Ectodermal cell (in vitro differentiated cells): Measurements from ENCODE around the gene RINT1.

Source experiments
- H3K27ac ChIP-seq: 2 replicates; pipeline ENCODE4 v1.7.0; 2013; ENCODE audit warnings: mild to moderate bottlenecking, low read depth, low read length; ENCODE audit not compliant: insufficient read depth, poor library complexity, severe bottlenecking
- H3K27me3 ChIP-seq: 2 replicates; pipeline ENCODE4 v1.7.0; 2013; ENCODE audit warnings: mild to moderate bottlenecking, low read length; ENCODE audit not compliant: insufficient read depth, control insufficient read depth, poor library complexity, severe bottlenecking
- H3K36me3 ChIP-seq: one replicate; pipeline ENCODE4 v1.7.0; 2013; ENCODE audit warnings: low read length; ENCODE audit not compliant: control insufficient read depth, insufficient read depth
- H3K4me1 ChIP-seq: one replicate; pipeline ENCODE4 v1.7.0; 2013; ENCODE audit warnings: low read length; ENCODE audit not compliant: control insufficient read depth, insufficient read depth
- H3K4me3 ChIP-seq: 2 replicates; pipeline ENCODE4 v1.7.0; 2013; ENCODE audit warnings: low read depth, low read length, control low read depth; ENCODE audit not compliant: insufficient read depth
- H3K9me3 ChIP-seq: 2 replicates; pipeline ENCODE4 v1.7.0; 2013; ENCODE audit warnings: mild to moderate bottlenecking, low read length, moderate library complexity; ENCODE audit not compliant: control insufficient read depth
- WGBS, 2 experiments: methylation state at CpG; one replicate each; pipeline ENCODE4 v1.1.7; 2013; ENCODE audit warnings: missing lambda C conversion rate in 2 of 2; 5-methylcytosine and 5-hydroxymethylcytosine counted together

RINT1 gene

DNA sequence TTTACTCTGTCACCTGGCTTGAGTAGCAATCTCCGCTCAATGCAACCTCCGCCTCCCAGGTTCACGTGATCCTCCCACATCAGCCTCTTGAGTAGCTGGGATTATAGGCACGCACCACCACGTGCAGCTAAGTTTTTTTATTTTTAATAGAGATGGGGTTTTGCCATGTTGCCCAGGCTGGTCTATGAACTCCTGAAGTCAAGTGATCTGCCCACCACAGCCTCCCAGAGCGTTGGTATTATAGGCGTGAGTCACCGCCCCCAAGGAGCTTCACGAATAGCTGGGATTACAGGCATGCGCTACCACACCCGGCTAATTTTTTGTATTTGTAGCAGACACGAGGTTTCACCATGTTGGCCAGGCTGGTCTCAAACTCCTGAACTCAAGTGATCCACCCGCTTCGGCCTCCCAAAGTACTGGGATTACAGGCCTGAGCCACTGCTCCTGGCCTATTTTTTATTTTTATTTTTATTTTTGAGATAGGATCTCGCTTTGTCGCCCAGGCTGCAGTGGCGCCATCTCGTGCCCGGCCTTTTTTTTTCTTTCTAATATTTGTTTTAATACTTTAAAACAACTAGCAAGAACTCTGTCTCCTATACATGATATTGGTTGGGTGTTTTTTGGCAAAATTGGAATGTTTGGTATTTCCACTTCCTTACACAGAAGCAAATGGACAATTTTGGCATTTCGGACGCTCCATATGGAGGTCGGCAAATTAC, 48.2 kb downstream of the RINT1 start:
- H3K4me3 ChIP-seq: no peak overlapping the region
- WGBS, 2 experiments: 83 to 85% methylated on average over 17 to 22 of the region's 22 CpGs
- no peaks in the 10 kb centered on the region for H3K36me3 ChIP-seq

DNA sequence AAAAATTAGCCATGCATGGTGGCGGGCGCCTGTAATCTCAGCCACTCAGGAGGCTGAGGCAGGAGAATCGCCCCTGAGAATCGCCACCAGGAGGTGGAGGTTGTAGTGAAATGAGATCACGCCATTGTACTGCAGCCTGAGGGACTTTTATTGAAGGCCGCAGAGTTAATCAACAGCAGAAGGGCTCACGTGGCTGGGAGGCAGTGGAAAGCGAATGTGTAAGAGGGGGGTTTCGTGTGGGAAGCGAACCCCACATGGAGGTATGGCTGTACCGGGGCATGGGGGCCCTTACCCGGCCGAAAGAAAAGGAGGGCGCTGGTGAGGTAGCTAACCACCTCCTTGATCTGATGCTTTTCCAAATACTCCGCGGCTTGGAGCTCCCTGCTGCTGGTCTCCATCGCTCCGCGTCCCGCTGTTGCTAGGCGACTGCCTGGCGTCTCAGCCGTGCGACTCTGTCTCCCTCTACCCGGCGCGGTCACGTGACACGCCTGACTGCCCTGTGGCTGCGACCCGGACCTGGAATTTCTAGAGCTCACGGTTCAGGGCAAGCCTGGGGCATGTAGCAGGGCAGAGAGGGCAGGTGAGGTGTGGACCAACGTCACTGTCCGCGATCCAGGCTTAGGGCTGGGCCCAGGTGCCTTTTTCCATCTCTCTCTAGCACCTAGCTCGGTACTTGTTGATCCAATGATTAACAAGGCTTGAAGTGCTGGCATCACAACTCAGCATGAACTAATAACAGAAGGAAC, 49.2 kb downstream of the RINT1 start, which contains the start of gene EFCAB10:
EFCAB10 (minus strand) TSS at position 428 of the 746 bp plus-strand sequence; CDS start at position 398, 30 bp downstream.
- Histone ChIP-seq H3K27ac (no peak within 1 kb of the TSS), H3K9me3 (no peaks in the 10 kb centered on the region), H3K4me1 (no peaks in the 10 kb centered on the region), H3K4me3 (peak within 1 kb of the TSS; percentile 33), H3K27me3 (no peaks in the 10 kb centered on the region), H3K36me3 (no peaks in the 10 kb centered on the region)
- WGBS, 2 experiments: 15 to 17% methylated on average over 36 of the region's 36 CpGs

More for the DNA sequence above, 48.2 kb downstream of the RINT1 start:
- Histone ChIP-seq H3K27ac (no peak overlapping the region), H3K4me1 (no peaks in the 10 kb centered on the region), H3K9me3 (no peaks in the 10 kb centered on the region), H3K27me3 (no peaks in the 10 kb centered on the region)

DNA sequence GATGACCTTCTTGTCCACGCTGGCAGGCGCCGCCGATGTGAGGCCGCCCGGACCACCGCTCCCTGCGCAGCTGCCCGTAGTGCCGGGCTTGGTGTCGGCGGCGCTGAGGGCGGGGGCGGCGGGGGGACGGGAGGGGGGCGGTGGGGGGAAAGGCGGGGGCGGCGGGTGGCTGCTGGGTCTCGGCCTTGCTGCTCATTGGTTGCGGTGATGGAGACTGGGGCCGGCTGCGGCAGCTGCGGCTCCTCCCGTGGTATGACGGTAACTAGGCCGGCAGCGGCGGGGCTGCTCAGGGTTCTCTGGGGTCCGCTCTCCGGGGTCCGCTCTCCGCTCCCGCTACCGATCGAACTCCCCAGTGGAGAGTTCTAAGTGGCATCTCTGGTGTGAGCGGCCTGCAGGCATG, 51.1 kb downstream of the RINT1 start:
- Histone ChIP-seq H3K27me3 (no peaks in the 10 kb centered on the region), H3K4me3 (no peak overlapping the region), H3K27ac (no peak overlapping the region), H3K9me3 (no peaks in the 10 kb centered on the region), H3K36me3 (no peaks in the 10 kb centered on the region), H3K4me1 (no peaks in the 10 kb centered on the region)
- 90 to 91% methylated on average over 39 of the region's 39 CpGs for WGBS, 2 experiments

DNA sequence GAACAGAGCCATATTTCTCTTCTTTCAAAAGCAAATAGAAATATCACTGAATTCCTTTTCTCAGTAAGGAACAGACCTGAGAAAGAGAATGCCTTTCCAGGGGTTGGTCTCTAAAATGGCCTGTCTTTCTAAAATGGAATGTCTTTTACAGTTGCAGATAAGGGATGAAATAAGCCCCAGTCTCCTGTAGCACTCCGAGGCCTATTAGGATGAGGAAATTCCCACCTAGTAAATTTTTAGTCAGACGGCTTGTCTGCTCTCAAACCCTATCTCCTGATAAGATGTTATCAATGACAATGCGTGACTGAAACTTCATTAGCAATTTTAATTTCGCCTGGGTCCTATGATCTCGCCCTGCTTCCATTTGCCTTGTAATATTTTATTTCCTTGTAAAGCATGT, 52.2 kb downstream of the RINT1 start:
- Histone ChIP-seq H3K36me3 (no peaks in the 10 kb centered on the region), H3K9me3 (no peaks in the 10 kb centered on the region), H3K4me1 (no peaks in the 10 kb centered on the region), H3K27me3 (no peaks in the 10 kb centered on the region), H3K27ac (no peak overlapping the region), H3K4me3 (no peak overlapping the region)
- WGBS, 2 experiments: 93 to 94% methylated on average over 5 of the region's 5 CpGs

DNA sequence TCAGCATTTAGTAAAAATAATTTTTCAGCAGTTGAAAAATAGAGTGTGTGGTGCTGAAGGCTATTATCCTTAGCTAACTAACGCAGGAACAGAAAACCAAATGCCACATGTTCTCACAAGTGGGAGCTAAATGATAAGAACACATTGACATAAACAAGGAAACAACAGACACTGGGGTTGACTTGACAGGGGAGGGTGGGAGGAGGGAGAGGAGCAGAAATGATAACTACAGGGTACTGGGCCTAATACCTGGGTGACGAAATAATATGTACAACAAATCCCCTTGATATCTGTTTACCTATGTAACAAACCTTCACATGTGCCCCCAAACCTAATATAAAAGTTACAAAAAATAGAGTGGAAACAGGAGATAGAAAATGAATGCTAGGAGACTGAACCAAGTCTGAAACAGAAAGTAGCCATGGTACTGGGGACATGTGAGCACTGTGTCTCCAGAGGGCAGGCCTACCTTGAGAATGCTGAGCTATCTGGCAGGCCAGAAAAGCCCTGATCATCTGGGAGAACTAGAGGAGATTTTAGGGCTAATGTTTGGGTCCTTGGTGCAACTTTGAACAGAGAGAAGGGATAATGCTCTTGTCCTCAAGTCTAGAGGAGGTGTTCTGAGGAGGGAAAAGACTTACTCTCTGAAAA, 54.0 kb downstream of the RINT1 start:
- Histone ChIP-seq H3K9me3 (no peaks in the 10 kb centered on the region), H3K36me3 (no peaks in the 10 kb centered on the region), H3K4me3 (no peak overlapping the region), H3K27ac (no peak overlapping the region), H3K27me3 (no peaks in the 10 kb centered on the region), H3K4me1 (no peaks in the 10 kb centered on the region)
- 100% methylated on average over 1 of the region's 2 CpGs; no CpG with 5 or more reads in 1 of the 2 experiments for WGBS, 2 experiments

DNA sequence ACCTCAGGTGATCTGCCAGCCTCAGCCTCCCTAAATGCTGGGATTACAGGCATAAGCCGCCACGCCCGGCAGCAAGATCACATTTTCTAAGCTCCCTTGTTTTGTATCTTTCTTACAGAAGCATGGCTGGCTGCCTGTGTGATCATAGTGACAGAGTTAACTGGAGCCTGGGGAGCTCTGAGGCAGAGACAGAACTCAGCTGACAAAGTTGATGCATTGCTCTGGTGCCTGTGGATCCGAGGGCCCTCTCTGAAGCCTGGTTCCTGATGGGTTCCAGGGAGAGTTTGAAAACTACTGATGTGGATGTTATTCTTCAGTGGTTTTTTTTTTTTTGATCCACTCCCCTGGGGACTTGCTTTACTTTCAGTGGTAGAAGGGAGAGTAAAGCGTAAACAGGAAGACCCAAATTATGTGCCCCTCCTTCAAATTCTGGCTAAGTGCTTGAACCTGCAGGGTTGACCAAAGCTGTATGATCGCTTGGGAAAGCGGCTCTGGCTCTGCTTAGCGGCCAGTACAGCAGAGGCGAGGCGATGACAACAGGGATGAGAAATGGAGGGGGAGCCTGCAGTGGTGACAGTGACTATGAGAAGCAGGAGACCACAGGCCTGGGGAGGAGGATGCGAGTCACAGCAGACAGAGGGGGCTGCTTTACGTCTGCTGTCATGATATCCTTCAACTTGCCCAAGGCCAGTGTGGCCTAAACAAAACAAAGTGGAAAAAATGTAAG, 56.1 kb downstream of the RINT1 start:
- Histone ChIP-seq H3K27ac (no peak overlapping the region), H3K4me3 (no peak overlapping the region), H3K27me3 (no peaks in the 10 kb centered on the region), H3K9me3 (no peaks in the 10 kb centered on the region), H3K36me3 (no peaks in the 10 kb centered on the region), H3K4me1 (no peaks in the 10 kb centered on the region)
- 82 to 84% methylated on average over 12 of the region's 12 CpGs for WGBS, 2 experiments

- H3K27me3 ChIP-seq: no peaks in the 10 kb centered on the region
- no peaks in the 10 kb centered on the region for H3K36me3 ChIP-seq
- H3K27ac ChIP-seq: no peak overlapping the region
- H3K9me3 ChIP-seq: no peaks in the 10 kb centered on the region
- H3K4me3 ChIP-seq: no peak overlapping the region
- WGBS, 2 experiments: 53% methylated on average over 6 of the region's 6 CpGs
- H3K4me1 ChIP-seq: no peaks in the 10 kb centered on the region
Measured at GRCh38 chr7:105589356-105590077, 57.5 kb downstream of the RINT1 start.

DNA sequence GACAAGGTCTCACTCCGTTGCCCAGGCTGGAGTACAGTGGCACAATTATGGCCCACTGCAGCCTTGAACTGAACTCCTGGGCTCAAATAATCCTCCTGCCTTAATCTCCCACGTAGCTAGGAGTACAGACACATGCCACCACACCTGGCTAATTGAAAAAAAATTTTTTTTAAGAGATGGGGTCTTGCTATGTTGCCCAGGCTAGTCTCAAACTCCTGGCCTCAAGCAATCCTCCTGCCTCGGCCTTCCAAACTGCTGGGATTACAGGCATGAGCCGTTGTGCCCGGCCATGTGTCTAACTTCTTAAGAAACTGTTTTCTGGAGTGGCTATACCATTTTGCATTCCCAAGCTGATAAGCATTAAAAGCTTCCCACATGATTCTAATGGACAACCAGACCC, 58.8 kb downstream of the RINT1 start:
- Histone ChIP-seq H3K27ac (no peak overlapping the region), H3K4me3 (no peak overlapping the region), H3K9me3 (no peaks in the 10 kb centered on the region), H3K27me3 (no peaks in the 10 kb centered on the region), H3K36me3 (no peaks in the 10 kb centered on the region), H3K4me1 (no peaks in the 10 kb centered on the region)
- 89 to 91% methylated on average over 5 of the region's 5 CpGs for WGBS, 2 experiments

GRCh38 chr7:105591522-105591921, 59.5 kb downstream of the RINT1 start:
- no peak overlapping the region for H3K4me3 ChIP-seq
- no peaks in the 10 kb centered on the region for H3K9me3 ChIP-seq
- H3K27me3 ChIP-seq: no peaks in the 10 kb centered on the region
- H3K27ac ChIP-seq: no peak overlapping the region
- 90% methylated on average over 2 of the region's 2 CpGs for WGBS, 2 experiments
- no peaks in the 10 kb centered on the region for H3K36me3 ChIP-seq
- no peaks in the 10 kb centered on the region for H3K4me1 ChIP-seq
